K562 (cell line): Measurements from ENCODE around the gene MCEMP1. TPM values are rescaled to one million over a fixed set of nuclear protein-coding genes. Genes with fewer than 3 reads are reported as not detected.

Source experiments
- LCOR ChIP-seq: sonication (generic); formaldehyde crosslinking; IDR thresholded peaks from 2 replicates; pipeline ENCODE4 v1.8.0; 2022; ENCODE audit warnings: mild to moderate bottlenecking, missing genetic modification reagents
- MED1 ChIP-seq: sonication (generic); formaldehyde crosslinking; IDR thresholded peaks from 2 replicates; pipeline ENCODE4 v1.8.1; 2023; ENCODE audit warnings: missing genetic modification reagents, borderline replicate concordance
- NUFIP1 ChIP-seq: fragments of 450-650 bp; IDR thresholded peaks from 2 replicates; pipeline ENCODE4 v1.6.1; 2018; ENCODE audit not compliant: partially characterized antibody
- PHF8 ChIP-seq: fragments of 200-600 bp; sonication (generic); IDR thresholded peaks from 2 replicates; pipeline ENCODE4 v1.6.1; 2012; ENCODE audit warnings: mixed run types, mild to moderate bottlenecking, inconsistent platforms, low read length, moderate library complexity, borderline replicate concordance
- TARDBP ChIP-seq: fragments of 450-650 bp; IDR thresholded peaks from 2 replicates; pipeline ENCODE4 v1.6.1; 2016
- ZNF175 ChIP-seq: fragments of 200-800 bp; sonication (Bioruptor generic); IDR thresholded peaks from 2 replicates; pipeline ENCODE4 v1.6.1; 2016; ENCODE audit warnings: low read depth, mild to moderate bottlenecking, missing genetic modification characterization, missing compliant biosample characterization
- ZNF431 ChIP-seq: sonication (generic); formaldehyde crosslinking; IDR thresholded peaks from 2 replicates; pipeline ENCODE4 v1.8.0; 2022; ENCODE audit warnings: mild to moderate bottlenecking, missing genetic modification reagents
- ZNF707 ChIP-seq: fragments of 250-450 bp; sonication (Bioruptor Pico); conservative IDR thresholded peaks from 2 replicates; pipeline ENCODE4 v1.8.0; 2022; ENCODE audit warnings: inconsistent platforms, mild to moderate bottlenecking, moderate library complexity
- polyA plus RNA-seq, 8 experiments: library from polyadenylated mRNA; depleted of rRNA in 4 of 8; stranded (reverse) in 5 of 8; unstranded in 3 of 8; fragments of >200 nt; fragmentation: Nextera tagmentation in 2 of 8; fragmentation: Illumina TruSeq in 1 of 8; extraction: Ambion mirVana in 2 of 8; extraction: Trizol in 1 of 8; gene quantifications; 2 replicates each; pipeline versions ENCODE4 v1.2.1 to v1.2.3, GENCODE V29; 2011 to 2014; ENCODE audit warnings: inconsistent platforms in 1 of 8, missing spikeins in 1 of 8
- total RNA-seq, 7 experiments: library from RNA; depleted of rRNA in 6 of 7; stranded (reverse); fragments of >200 nt in 6 of 7; fragmentation: Illumina TruSeq in 2 of 7; extraction: Trizol in 2 of 7; gene quantifications; 2 replicates each; pipeline versions ENCODE4 v1.2.1 to v1.2.3, GENCODE V29; 2011 to 2021; ENCODE audit warnings: low replicate concordance in 1 of 7
- TF ChIP-seq, protein P1 (sequence below): fragments of 150-350 bp; IDR thresholded peaks from 2 replicates; pipeline ENCODE4 v1.6.1; 2014; ENCODE audit warnings: low read depth, mild to moderate bottlenecking, low read length, borderline replicate concordance
- TF ChIP-seq, protein P2 (sequence below): fragments of 450-650 bp; IDR thresholded peaks from 2 replicates; pipeline ENCODE4 v1.6.1; 2016; ENCODE audit warnings: antibody characterized with exemption
- TF ChIP-seq, protein P3 (sequence below): fragments of 450-650 bp; IDR thresholded peaks from 2 replicates; pipeline ENCODE4 v1.6.1; 2017; ENCODE audit warnings: antibody characterized with exemption
- TF ChIP-seq, protein P4 (sequence below): fragments of 200-800 bp; sonication (Bioruptor generic); IDR thresholded peaks from 2 replicates; pipeline ENCODE4 v1.6.1; 2017; ENCODE audit warnings: missing genetic modification characterization, missing compliant biosample characterization
- TF ChIP-seq, protein P5 (sequence below): sonication (generic); formaldehyde crosslinking; IDR thresholded peaks from 2 replicates; pipeline ENCODE4 v1.8.0; 2023; ENCODE audit warnings: missing genetic modification reagents, mild to moderate bottlenecking, borderline replicate concordance

The MCEMP1 gene
- total and polyA plus RNA-seq, 9 of the 15 experiments (the other 6 are each of a cell fraction or from before 2014, with no cell fraction given): 0.11 to 1.8 (median 0.51) TPM

DNA sequence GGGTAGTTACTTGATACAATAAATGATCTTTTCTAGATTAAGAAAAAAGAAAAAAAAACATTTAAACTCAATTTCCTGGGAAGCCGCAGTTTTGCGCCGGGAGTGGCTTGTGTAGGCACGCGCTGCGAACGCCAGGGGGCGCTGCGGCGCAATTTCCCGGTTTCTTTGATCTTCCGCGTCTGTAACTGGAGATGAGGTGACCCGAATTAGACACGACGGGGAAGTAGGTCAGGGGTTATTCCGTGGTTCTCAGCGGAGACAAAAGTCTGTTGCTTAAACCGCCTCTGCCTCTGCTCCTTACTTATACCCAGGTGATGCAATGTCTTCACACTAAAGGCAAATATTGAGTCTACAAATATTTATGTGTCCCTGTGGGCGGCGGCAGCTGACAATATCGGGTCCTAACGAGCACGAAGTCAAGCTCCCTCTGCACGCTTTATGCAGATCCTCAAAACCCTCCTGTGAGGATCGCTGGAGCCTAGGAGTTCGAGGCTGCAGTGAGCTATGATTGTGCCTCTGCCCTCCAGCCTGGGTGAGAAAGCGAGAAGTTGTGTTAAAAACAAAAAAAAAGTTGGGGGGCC, 24.7 kb upstream of the MCEMP1 start (continued):
- TF ChIP-seq, protein P1, sequence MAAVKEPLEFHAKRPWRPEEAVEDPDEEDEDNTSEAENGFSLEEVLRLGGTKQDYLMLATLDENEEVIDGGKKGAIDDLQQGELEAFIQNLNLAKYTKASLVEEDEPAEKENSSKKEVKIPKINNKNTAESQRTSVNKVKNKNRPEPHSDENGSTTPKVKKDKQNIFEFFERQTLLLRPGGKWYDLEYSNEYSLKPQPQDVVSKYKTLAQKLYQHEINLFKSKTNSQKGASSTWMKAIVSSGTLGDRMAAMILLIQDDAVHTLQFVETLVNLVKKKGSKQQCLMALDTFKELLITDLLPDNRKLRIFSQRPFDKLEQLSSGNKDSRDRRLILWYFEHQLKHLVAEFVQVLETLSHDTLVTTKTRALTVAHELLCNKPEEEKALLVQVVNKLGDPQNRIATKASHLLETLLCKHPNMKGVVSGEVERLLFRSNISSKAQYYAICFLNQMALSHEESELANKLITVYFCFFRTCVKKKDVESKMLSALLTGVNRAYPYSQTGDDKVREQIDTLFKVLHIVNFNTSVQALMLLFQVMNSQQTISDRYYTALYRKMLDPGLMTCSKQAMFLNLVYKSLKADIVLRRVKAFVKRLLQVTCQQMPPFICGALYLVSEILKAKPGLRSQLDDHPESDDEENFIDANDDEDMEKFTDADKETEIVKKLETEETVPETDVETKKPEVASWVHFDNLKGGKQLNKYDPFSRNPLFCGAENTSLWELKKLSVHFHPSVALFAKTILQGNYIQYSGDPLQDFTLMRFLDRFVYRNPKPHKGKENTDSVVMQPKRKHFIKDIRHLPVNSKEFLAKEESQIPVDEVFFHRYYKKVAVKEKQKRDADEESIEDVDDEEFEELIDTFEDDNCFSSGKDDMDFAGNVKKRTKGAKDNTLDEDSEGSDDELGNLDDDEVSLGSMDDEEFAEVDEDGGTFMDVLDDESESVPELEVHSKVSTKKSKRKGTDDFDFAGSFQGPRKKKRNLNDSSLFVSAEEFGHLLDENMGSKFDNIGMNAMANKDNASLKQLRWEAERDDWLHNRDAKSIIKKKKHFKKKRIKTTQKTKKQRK: no peak
- TF ChIP-seq ZNF431 (CRISPR knock-in tag) (0 out of 2 replicates have a peak, but pooled peaks have one; percentile 18), ZNF707 (CRISPR knock-in tag) (no peak), PHF8 (peak; percentile 25; the same call in 1 of the 2 replicates), MED1 (no peak), LCOR (CRISPR knock-in tag) (no peak; the same call in 1 of the 2 replicates), NUFIP1 (no peak), ZNF175 (no peak), TARDBP (no peak)
- TF ChIP-seq, protein P2, sequence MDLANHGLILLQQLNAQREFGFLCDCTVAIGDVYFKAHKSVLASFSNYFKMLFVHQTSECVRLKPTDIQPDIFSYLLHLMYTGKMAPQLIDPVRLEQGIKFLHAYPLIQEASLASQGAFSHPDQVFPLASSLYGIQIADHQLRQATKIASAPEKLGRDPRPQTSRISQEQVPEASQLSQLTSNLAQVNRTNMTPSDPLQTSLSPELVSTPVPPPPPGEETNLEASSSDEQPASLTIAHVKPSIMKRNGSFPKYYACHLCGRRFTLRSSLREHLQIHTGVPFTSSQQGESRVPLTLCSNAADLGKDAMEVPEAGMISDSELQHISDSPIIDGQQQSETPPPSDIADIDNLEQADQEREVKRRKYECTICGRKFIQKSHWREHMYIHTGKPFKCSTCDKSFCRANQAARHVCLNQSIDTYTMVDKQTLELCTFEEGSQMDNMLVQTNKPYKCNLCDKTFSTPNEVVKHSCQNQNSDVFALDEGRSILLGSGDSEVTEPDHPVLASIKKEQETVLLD: no peak; the same call in 1 of the 2 replicates
- TF ChIP-seq, protein P3, sequence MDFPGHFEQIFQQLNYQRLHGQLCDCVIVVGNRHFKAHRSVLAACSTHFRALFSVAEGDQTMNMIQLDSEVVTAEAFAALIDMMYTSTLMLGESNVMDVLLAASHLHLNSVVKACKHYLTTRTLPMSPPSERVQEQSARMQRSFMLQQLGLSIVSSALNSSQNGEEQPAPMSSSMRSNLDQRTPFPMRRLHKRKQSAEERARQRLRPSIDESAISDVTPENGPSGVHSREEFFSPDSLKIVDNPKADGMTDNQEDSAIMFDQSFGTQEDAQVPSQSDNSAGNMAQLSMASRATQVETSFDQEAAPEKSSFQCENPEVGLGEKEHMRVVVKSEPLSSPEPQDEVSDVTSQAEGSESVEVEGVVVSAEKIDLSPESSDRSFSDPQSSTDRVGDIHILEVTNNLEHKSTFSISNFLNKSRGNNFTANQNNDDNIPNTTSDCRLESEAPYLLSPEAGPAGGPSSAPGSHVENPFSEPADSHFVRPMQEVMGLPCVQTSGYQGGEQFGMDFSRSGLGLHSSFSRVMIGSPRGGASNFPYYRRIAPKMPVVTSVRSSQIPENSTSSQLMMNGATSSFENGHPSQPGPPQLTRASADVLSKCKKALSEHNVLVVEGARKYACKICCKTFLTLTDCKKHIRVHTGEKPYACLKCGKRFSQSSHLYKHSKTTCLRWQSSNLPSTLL: no peak
- TF ChIP-seq, protein P4, sequence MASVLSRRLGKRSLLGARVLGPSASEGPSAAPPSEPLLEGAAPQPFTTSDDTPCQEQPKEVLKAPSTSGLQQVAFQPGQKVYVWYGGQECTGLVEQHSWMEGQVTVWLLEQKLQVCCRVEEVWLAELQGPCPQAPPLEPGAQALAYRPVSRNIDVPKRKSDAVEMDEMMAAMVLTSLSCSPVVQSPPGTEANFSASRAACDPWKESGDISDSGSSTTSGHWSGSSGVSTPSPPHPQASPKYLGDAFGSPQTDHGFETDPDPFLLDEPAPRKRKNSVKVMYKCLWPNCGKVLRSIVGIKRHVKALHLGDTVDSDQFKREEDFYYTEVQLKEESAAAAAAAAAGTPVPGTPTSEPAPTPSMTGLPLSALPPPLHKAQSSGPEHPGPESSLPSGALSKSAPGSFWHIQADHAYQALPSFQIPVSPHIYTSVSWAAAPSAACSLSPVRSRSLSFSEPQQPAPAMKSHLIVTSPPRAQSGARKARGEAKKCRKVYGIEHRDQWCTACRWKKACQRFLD (CRISPR knock-in tag): no peak
- TF ChIP-seq, protein P5, sequence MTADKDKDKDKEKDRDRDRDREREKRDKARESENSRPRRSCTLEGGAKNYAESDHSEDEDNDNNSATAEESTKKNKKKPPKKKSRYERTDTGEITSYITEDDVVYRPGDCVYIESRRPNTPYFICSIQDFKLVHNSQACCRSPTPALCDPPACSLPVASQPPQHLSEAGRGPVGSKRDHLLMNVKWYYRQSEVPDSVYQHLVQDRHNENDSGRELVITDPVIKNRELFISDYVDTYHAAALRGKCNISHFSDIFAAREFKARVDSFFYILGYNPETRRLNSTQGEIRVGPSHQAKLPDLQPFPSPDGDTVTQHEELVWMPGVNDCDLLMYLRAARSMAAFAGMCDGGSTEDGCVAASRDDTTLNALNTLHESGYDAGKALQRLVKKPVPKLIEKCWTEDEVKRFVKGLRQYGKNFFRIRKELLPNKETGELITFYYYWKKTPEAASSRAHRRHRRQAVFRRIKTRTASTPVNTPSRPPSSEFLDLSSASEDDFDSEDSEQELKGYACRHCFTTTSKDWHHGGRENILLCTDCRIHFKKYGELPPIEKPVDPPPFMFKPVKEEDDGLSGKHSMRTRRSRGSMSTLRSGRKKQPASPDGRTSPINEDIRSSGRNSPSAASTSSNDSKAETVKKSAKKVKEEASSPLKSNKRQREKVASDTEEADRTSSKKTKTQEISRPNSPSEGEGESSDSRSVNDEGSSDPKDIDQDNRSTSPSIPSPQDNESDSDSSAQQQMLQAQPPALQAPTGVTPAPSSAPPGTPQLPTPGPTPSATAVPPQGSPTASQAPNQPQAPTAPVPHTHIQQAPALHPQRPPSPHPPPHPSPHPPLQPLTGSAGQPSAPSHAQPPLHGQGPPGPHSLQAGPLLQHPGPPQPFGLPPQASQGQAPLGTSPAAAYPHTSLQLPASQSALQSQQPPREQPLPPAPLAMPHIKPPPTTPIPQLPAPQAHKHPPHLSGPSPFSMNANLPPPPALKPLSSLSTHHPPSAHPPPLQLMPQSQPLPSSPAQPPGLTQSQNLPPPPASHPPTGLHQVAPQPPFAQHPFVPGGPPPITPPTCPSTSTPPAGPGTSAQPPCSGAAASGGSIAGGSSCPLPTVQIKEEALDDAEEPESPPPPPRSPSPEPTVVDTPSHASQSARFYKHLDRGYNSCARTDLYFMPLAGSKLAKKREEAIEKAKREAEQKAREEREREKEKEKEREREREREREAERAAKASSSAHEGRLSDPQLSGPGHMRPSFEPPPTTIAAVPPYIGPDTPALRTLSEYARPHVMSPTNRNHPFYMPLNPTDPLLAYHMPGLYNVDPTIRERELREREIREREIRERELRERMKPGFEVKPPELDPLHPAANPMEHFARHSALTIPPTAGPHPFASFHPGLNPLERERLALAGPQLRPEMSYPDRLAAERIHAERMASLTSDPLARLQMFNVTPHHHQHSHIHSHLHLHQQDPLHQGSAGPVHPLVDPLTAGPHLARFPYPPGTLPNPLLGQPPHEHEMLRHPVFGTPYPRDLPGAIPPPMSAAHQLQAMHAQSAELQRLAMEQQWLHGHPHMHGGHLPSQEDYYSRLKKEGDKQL (CRISPR knock-in tag): no peak
